Adipose tissue (tissue), 3 donors: ENCODE data around the gene MRPL27. TPM values are rescaled to one million over a fixed set of nuclear protein-coding genes. Genes with fewer than 3 reads are reported as not detected.

Experiments used
- H3K27ac ChIP-seq: one replicate; pipeline ENCODE4 v1.5.1; 2013; ENCODE audit warnings: low read depth, low read length
- WGBS, 3 donors: extraction: QIAGEN DNeasy Blood & Tissue Kit; methylation state at CpG; one replicate each; pipeline ENCODE4 v1.1.7; 2013; 5-methylcytosine and 5-hydroxymethylcytosine counted together
- polyA plus RNA-seq, 3 donors: library from polyadenylated mRNA; stranded (reverse); fragments of 200-250 nt; gene quantifications; one replicate each; pipeline ENCODE4 v1.2.3, GENCODE V29; 2013
- donor health status: healthy with polysubstance abuse.
- donor health status: Bipolar disorder and iron deficiency.
- donor health status: healthy.

Gene MRPL27
- polyA plus RNA-seq, 3 donors: 68.8 to 105 (median 99.8) TPM

GRCh38 chr17:50392621-50393020 lies 19.6 kb upstream of the MRPL27 start:
- no peak overlapping the region for H3K27ac ChIP-seq
- 59 to 89% (median 83%) methylated on average over 6 of the region's 6 CpGs for WGBS, 3 donors

- H3K27ac ChIP-seq: no peak overlapping the region
- 93 to 97% (median 95%) methylated on average over 6 of the region's 6 CpGs for WGBS, 3 donors
Observed at GRCh38 chr17:50389534-50389933, 16.6 kb upstream of the MRPL27 start.

GRCh38 chr17:50388728-50389127 lies 15.7 kb upstream of the MRPL27 start:
- WGBS, 3 donors: 91 to 99% (median 96%) methylated on average over 3 of the region's 3 CpGs

GRCh38 chr17:50386510-50386909 lies 13.5 kb upstream of the MRPL27 start:
- no peak overlapping the region for H3K27ac ChIP-seq
- WGBS, 3 donors: 61 to 71% (median 62%) methylated on average over 3 of the region's 3 CpGs

More at GRCh38 chr17:50388728-50389127, 15.7 kb upstream of the MRPL27 start:
- H3K27ac ChIP-seq: no peak overlapping the region

DNA sequence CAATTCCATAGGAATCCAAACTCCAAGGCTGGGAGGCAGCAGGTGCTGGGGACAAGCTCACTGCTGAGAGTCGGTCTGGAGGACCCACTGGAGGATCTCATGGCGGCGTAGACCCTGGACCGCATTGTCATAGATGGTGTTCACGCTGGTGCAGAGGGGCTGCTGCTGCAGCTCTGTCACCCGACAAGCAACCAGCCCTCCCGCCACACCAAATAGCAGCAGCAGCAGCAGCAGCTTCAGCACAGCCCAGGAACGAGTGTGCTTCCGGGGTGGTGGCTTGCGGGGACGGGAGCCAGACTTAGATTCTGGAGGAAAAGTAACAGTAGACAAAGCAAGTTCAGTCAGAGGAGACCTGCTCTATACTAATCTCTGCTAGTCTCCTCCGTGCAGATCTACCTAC lies 9.9 kb upstream of the MRPL27 start:
- WGBS, 3 donors: 87 to 94% (median 92%) methylated on average over 12 of the region's 12 CpGs
- H3K27ac ChIP-seq: no peak overlapping the region

GRCh38 chr17:50381920-50382319 lies 8.9 kb upstream of the MRPL27 start:
- no peak overlapping the region for H3K27ac ChIP-seq
- WGBS, 3 donors: 41 to 57% (median 45%) methylated on average over 3 of the region's 3 CpGs

DNA sequence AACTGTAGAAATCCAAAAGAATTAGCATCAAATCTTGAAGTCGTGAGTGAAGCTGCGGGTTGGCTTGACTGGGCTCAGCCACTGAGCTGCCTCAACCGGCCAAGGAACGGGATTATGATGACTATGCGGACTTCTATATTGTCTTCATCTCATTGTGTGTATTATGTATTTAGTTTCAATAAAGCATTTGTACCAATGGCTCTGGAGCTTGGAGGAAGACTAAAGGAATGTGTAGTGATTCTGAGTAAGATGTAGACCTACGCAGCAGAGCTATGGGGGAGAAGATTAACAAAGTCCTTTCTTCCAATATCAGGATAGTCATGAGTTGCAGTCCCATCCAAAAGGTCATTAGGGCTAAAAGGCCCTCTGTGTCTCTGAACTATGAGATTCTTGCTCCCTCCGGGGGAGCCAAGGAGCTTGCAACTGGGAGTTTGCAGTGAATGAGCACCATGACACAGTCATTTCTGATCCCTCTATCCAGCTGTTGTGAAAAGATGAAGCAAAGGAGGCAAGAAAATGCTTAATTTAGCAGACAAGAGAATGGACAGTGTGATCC lies 8.4 kb upstream of the MRPL27 start:
- no peak overlapping the region for H3K27ac ChIP-seq
- WGBS, 3 donors: 86 to 88% (median 88%) methylated on average over 7 of the region's 7 CpGs

GRCh38 chr17:50380369-50381259 lies 7.6 kb upstream of the MRPL27 start:
- no peak overlapping the region for H3K27ac ChIP-seq
- WGBS, 3 donors: 88 to 91% (median 89%) methylated on average over 13 of the region's 13 CpGs

GRCh38 chr17:50379351-50380132 lies 6.6 kb upstream of the MRPL27 start:
- WGBS, 3 donors: 88 to 89% (median 88%) methylated on average over 6 of the region's 6 CpGs

DNA sequence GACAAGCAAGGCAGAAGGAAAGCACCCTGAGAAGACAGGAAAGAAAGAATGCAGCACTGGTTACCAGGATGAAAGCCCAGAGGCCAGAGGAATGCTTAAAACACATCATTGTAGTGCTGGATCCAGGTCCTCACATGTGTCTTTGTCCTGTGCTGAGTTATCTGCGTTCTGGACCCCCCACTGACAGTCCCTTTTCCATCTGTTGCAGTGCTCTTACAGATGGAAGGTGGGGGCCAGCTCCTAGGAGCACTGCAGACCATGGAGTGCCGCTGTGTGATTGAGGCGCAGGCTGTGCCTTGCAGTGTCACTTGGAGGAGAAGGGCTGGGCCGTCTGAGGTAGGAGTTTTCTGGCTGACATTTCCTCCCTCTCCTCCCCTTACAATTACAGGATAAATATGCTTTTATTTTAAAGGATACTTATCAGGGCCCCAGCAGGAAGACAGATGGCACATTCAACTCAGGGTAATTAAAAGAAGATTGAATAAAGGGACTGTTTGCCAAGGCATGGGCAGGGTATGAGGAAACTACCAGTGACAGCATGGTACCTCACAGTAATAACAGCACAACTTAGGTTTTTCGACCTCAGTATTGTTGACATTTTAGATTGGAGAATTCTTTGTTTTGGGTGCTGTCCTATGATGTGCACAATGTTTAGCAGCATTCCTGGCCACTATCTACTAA lies 3.0 kb upstream of the MRPL27 start:
- H3K27ac ChIP-seq: no peak overlapping the region
- 75 to 87% (median 85%) methylated on average over 5 of the region's 5 CpGs for WGBS, 3 donors

More at GRCh38 chr17:50379351-50380132, 6.6 kb upstream of the MRPL27 start:
- no peak overlapping the region for H3K27ac ChIP-seq

- H3K27ac ChIP-seq: no peak overlapping the region
- 74 to 89% (median 85%) methylated on average over 2 of the region's 2 CpGs for WGBS, 3 donors
Observed at GRCh38 chr17:50373705-50374104, 721 bp upstream of the MRPL27 start.

GRCh38 chr17:50372222-50372757 lies 694 bp downstream of the MRPL27 start:
- 19 to 22% (median 21%) methylated on average over 14 of the region's 14 CpGs for WGBS, 3 donors
- H3K27ac ChIP-seq: no peak overlapping the region

DNA sequence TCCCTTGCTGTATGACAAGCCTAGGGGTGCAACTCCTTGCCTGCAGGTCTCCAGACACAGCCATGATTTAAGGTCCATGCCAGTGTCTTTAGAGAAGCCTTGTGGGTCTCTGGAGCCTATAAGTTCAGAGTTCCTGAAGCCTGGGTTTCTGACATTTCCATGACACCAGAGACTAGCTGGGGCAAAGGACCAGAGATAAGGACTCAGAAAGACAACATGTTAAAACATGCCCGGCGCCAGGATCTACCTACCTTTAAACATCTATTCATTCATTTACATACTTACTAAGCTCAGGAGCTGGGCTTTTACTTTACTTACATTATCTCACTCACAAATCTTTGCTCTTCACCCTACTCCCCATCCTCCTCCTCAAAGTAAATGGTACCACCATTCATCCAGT lies 1.5 kb downstream of the MRPL27 start:
- 91 to 93% (median 92%) methylated on average over 2 of the region's 2 CpGs for WGBS, 3 donors
- H3K27ac ChIP-seq: no peak overlapping the region

DNA sequence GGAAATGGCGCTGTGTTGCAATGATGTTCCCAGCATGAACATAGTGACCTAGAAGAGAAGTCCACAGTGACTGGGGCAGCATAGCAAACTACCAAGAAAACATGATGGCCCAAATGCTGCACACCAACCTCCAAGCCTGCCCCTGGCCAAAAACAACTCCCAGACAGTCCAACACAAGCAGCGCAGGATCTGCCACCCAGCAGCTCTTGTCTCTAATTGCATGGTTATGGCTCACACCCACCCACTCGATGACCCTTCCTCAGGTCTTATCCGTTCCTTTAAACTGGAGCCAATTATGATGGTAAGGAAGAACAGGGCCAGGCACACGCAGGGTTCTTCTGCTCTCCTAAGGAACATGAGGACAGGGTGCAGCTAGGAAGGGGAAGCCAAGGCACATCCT lies 2.9 kb downstream of the MRPL27 start:
- WGBS, 3 donors: 93 to 96% (median 94%) methylated on average over 5 of the region's 5 CpGs
- no peak overlapping the region for H3K27ac ChIP-seq

DNA sequence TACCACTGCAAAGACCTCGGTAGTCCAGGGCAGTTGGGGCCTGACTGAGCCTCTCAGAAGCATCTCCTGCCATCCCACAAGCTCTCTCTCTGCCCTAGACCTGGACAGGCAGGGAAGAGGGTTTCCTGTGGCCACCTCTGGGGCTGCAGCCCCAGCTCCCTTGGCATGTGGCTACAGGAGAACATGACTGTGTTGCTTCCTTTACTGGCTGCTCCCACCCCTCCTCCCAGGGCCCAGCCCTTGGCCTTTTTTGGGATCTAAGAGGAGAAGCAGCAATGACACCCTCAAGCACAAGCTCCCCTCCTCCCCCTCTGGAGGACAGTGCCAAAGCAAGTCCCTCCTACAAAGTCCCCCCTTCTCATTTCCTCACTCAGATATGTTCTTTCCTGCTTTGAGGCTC lies 5.6 kb downstream of the MRPL27 start:
- WGBS, 3 donors: 46 to 91% (median 89%) methylated on average over 1 of the region's 1 CpG
- H3K27ac ChIP-seq: no peak overlapping the region

GRCh38 chr17:50365649-50366393 lies 7.2 kb downstream of the MRPL27 start:
- 89 to 93% (median 89%) methylated on average over 14 of the region's 14 CpGs for WGBS, 3 donors
- H3K27ac ChIP-seq: no peak overlapping the region

- H3K27ac ChIP-seq: no peak overlapping the region
- WGBS, 3 donors: 56 to 82% (median 65%) methylated on average over 2 of the region's 2 CpGs
Observed at GRCh38 chr17:50365165-50365564, 7.8 kb downstream of the MRPL27 start.

GRCh38 chr17:50364715-50365114 lies 8.3 kb downstream of the MRPL27 start:
- WGBS, 3 donors: 80 to 85% (median 80%) methylated on average over 9 of the region's 9 CpGs
- no peak overlapping the region for H3K27ac ChIP-seq
